K562 (cell line): ENCODE measurements around the gene CHKB. TPM values are rescaled to one million over a fixed set of nuclear protein-coding genes. Genes with fewer than 3 reads are reported as not detected.

Experiments used
- ATAC-seq: fragments of 200-7000 bp; cut with Tn5 transposase; 3 replicates; pipeline ENCODE4 v1.9.1; 2020; ENCODE audit warnings: moderate library complexity
- BruUV-seq: library from RNA; stranded (reverse); fragments of 400-500 nt; replicated peaks from 2 replicates; lab custom pipeline; 2021; lab: Mats Ljungman, UMichigan
- CTCF ChIA-PET: fragments of 300-600 bp; formaldehyde crosslinking; extraction: SDS; loops from one replicate; lab custom pipeline; 2021; ENCODE audit warnings: low intra/inter-chr PET ratio; lab: Yijun Ruan, JAX
- POLR2A ChIA-PET: fragments of 300-600, 350-650 bp; sonication (Branson Sonifier 250); formaldehyde crosslinking; extraction: SDS; loops from one replicate; lab custom pipeline; 2021; ENCODE audit warnings: antibody characterized with exemption, inconsistent platforms; lab: Yijun Ruan, JAX
- DNase-seq, 4 experiments: peaks; one replicate each; pipeline versions ENCODE4 v3.0.0 to v3.0.0-alpha.2; 2011 to 2018; ENCODE audit warnings: low spot score in 3 of 4, mixed read lengths in 3 of 4; ENCODE audit errors: extremely low read depth in 1 of 4
- FAIRE-seq: peaks from 2 replicates; lab custom pipeline; 2011; peaks lifted over from hg19 to GRCh38; lab: Jason Lieb, UNC
- H2AFZ ChIP-seq: 2 replicates; pipeline ENCODE4 v1.6.0; 2011; ENCODE audit warnings: low read depth, low read length, control low read depth, inconsistent platforms
- H3K27ac ChIP-seq: fragments of 200-600 bp; 3 replicates; pipeline ENCODE4 v1.8.0; 2011; ENCODE audit warnings: low read depth, mild to moderate bottlenecking, control low read depth, inconsistent platforms, low read length, moderate library complexity, mixed read lengths; ENCODE audit errors: extremely low read depth
- H3K27me3 ChIP-seq, 2 experiments: fragments of 300-600 bp in 1 of 2; 2 replicates in 1 of 2; 3 replicates in 1 of 2; pipeline versions ENCODE4 v1.6.0 to v1.8.0; 2011; ENCODE audit warnings: inconsistent platforms in 2 of 2, low read length in 2 of 2, mild to moderate bottlenecking in 1 of 2, mixed read lengths in 1 of 2, moderate library complexity in 1 of 2; ENCODE audit not compliant: control insufficient read depth in 2 of 2, insufficient read depth in 2 of 2
- H3K36me3 ChIP-seq: fragments of 300-600 bp; 3 replicates; pipeline ENCODE4 v1.8.0; 2011; ENCODE audit warnings: mild to moderate bottlenecking, low read length, inconsistent platforms; ENCODE audit not compliant: control insufficient read depth, insufficient read depth
- H3K4me1 ChIP-seq, 2 experiments: fragments of 200-600 bp in 1 of 2; replicated peaks in 1 of 2; 2 replicates in 1 of 2; 3 replicates in 1 of 2; pipeline versions ENCODE4 v1.5.1 to v1.8.0; 2011; ENCODE audit warnings: inconsistent platforms in 2 of 2, low read length in 2 of 2, mild to moderate bottlenecking in 1 of 2, mixed read lengths in 1 of 2, moderate library complexity in 1 of 2; ENCODE audit not compliant: control insufficient read depth in 2 of 2, insufficient read depth in 2 of 2
- H3K4me2 ChIP-seq: 2 replicates; pipeline ENCODE4 v1.6.1; 2011; ENCODE audit warnings: low read length, control low read depth, inconsistent platforms, mixed read lengths; ENCODE audit not compliant: insufficient read depth
- H3K4me3 ChIP-seq: fragments of 200-600 bp; sonication (generic), shearing (Covaris generic); 2 replicates; pipeline ENCODE4 v1.5.1; 2016; ENCODE audit warnings: control low read depth, inconsistent platforms
- H3K79me2 ChIP-seq: fragments of 200-600 bp; 3 replicates; pipeline ENCODE4 v1.8.0; 2011; ENCODE audit warnings: low read length, inconsistent platforms; ENCODE audit not compliant: control insufficient read depth, insufficient read depth
- H3K9ac ChIP-seq, 2 experiments: 2 replicates each; pipeline versions ENCODE4 v1.6.0 to v1.6.1; 2011; ENCODE audit warnings: low read depth in 2 of 2, low read length in 2 of 2, control low read depth in 1 of 2, inconsistent platforms in 1 of 2, mild to moderate bottlenecking in 1 of 2, mixed read lengths in 1 of 2; ENCODE audit not compliant: insufficient read depth in 1 of 2
- H3K9me1 ChIP-seq: one replicate; pipeline ENCODE4 v1.6.0; 2011; ENCODE audit warnings: inconsistent platforms, mild to moderate bottlenecking, low read length, moderate library complexity; ENCODE audit not compliant: control insufficient read depth, insufficient read depth
- H3K9me3 ChIP-seq: replicated peaks from 2 replicates; pipeline ENCODE4 v1.5.1; 2011; ENCODE audit warnings: low read depth, low read length, inconsistent platforms; ENCODE audit not compliant: control insufficient read depth, insufficient read depth
- H4K20me1 ChIP-seq: replicated peaks from 2 replicates; pipeline ENCODE4 v1.6.1; 2011; ENCODE audit warnings: low read length, inconsistent platforms, mixed read lengths; ENCODE audit not compliant: control insufficient read depth, insufficient read depth
- ARNT ChIP-seq, 2 experiments: fragments of 450-650 bp; IDR thresholded peaks; 2 replicates each; pipeline ENCODE4 v1.6.1; 2016; ENCODE audit warnings: mild to moderate bottlenecking in 1 of 2
- GABPB2 ChIP-seq: fragments of 250-450 bp; sonication (Bioruptor Pico); conservative IDR thresholded peaks from 2 replicates; pipeline ENCODE4 v1.5.1; 2021; ENCODE audit warnings: mild to moderate bottlenecking
- MED1 ChIP-seq: sonication (generic); formaldehyde crosslinking; IDR thresholded peaks from 2 replicates; pipeline ENCODE4 v1.8.1; 2023; ENCODE audit warnings: missing genetic modification reagents, borderline replicate concordance
- NR1H2 ChIP-seq: sonication (generic); formaldehyde crosslinking; IDR thresholded peaks from 2 replicates; pipeline ENCODE4 v1.4.0; 2020; ENCODE audit warnings: mild to moderate bottlenecking, missing genetic modification reagents
- PATZ1 ChIP-seq: fragments of 250-450 bp; sonication (Bioruptor Pico); IDR thresholded peaks from 2 replicates; pipeline ENCODE4 v1.5.0; 2020; ENCODE audit warnings: mild to moderate bottlenecking, borderline replicate concordance
- RREB1 ChIP-seq: fragments of 250-450 bp; sonication (Bioruptor Pico); IDR thresholded peaks from 2 replicates; pipeline ENCODE4 v1.4.0; 2020
- SRSF9 ChIP-seq: fragments of 200-400 bp; formaldehyde crosslinking; IDR thresholded peaks from 2 replicates; pipeline ENCODE4 v1.6.1; 2017; ENCODE audit warnings: low read depth, low read length, borderline replicate concordance
- ZFX ChIP-seq: sonication (generic); formaldehyde crosslinking; IDR thresholded peaks from 2 replicates; pipeline ENCODE4 v1.8.0; 2022; ENCODE audit warnings: mild to moderate bottlenecking, missing genetic modification reagents, moderate library complexity
- ZKSCAN3 ChIP-seq: fragments of 250-450 bp; sonication (Bioruptor Pico); IDR thresholded peaks from 2 replicates; pipeline ENCODE4 v1.4.0; 2020
- ZNF146 ChIP-seq: IDR thresholded peaks from one replicate; pipeline ENCODE4 v1.6.1; 2018; ENCODE audit warnings: missing compliant biosample characterization; ENCODE audit not compliant: unreplicated experiment
- ZNF24 ChIP-seq: fragments of 450-650 bp; IDR thresholded peaks from 2 replicates; pipeline ENCODE4 v1.6.1; 2016
- ZNF507 ChIP-seq: conservative IDR thresholded peaks from 2 replicates; pipeline ENCODE4 v1.6.1; 2017; ENCODE audit warnings: missing genetic modification characterization, missing compliant biosample characterization
- ZNF785 ChIP-seq: fragments of 250-450 bp; sonication (Bioruptor Pico); IDR thresholded peaks from 2 replicates; pipeline ENCODE4 v1.4.0; 2020; ENCODE audit warnings: mild to moderate bottlenecking
- WGBS: fragments of 100-300 bp; shearing (Covaris generic); methylation state at CpG from one replicate; pipeline ENCODE4 v1.1.6; 2016; ENCODE audit warnings: low coverage, mixed read lengths; ENCODE audit not compliant: insufficient coverage; ENCODE audit errors: missing lambda C conversion rate; 5-methylcytosine and 5-hydroxymethylcytosine counted together
- in situ Hi-C: fragments of 300-500 bp; cut with MboI; formaldehyde crosslinking; loops from 4 replicates; pipeline ENCODE4 v1.15.0; 2018; ENCODE audit warnings: inconsistent platforms, mixed read lengths
- intact Hi-C: fragments of 100-400 bp; cut with micrococcal nuclease; formaldehyde crosslinking; loops from 2 replicates; pipeline ENCODE4 v1.14.2; 2022
- polyA plus RNA-seq, 8 experiments: library from polyadenylated mRNA; depleted of rRNA in 4 of 8; stranded (reverse) in 5 of 8; unstranded in 3 of 8; fragments of >200 nt; fragmentation: Nextera tagmentation in 2 of 8; fragmentation: Illumina TruSeq in 1 of 8; extraction: Ambion mirVana in 2 of 8; extraction: Trizol in 1 of 8; gene quantifications; 2 replicates each; pipeline versions ENCODE4 v1.2.1 to v1.2.3, GENCODE V29; 2011 to 2014; ENCODE audit warnings: inconsistent platforms in 1 of 8, missing spikeins in 1 of 8
- total RNA-seq, 7 experiments: library from RNA; depleted of rRNA in 6 of 7; stranded (reverse); fragments of >200 nt in 6 of 7; fragmentation: Illumina TruSeq in 2 of 7; extraction: Trizol in 2 of 7; gene quantifications; 2 replicates each; pipeline versions ENCODE4 v1.2.1 to v1.2.3, GENCODE V29; 2011 to 2021; ENCODE audit warnings: low replicate concordance in 1 of 7

CHKB gene
- total and polyA plus RNA-seq, 9 of the 15 experiments (the other 6 are each of a cell fraction or from before 2014, with no cell fraction given) = 2.7 to 31.0 (median 11.0) TPM

GRCh38 chr22:50575426-50575941 lies 7.2 kb downstream of the CHKB start:
- H3K79me2 ChIP-seq = no peaks in the 10 kb centered on the region
- no peak overlapping the region for H3K27ac ChIP-seq
- no peak overlapping the region for H3K9ac ChIP-seq
- no peak overlapping the region for H3K4me2 ChIP-seq
- no peak overlapping the region for H2AFZ ChIP-seq
- no peak overlapping the region for H3K4me3 ChIP-seq
- ATAC-seq (no peak), FAIRE-seq (no peak), DNase-seq (no peak)
- no peaks in the 10 kb centered on the region for H3K27me3 ChIP-seq
- no TSS peak for BruUV-seq
- H3K4me1 ChIP-seq = peaks cover 0 to 10% of the 10 kb centered on the region in 2 experiments; a peak in 2 of 5 replicates
- CTCF ChIA-PET = interaction anchor here (0.9 to 3.2 kb wide), 6 partner anchors 45 to 125 kb away, joined by 3 to 51 read pairs (median 3); partner anchors contain the start of gene SCO2
- intact Hi-C loops (no loop called here), in situ Hi-C loops (loop anchor here (5.0 kb wide), 1 partner anchor 37 kb away; no protein-coding TSS in a partner anchor)
- H3K9me1 ChIP-seq = no peaks in the 10 kb centered on the region
- WGBS = 36% methylated on average over 7 of the region's 8 CpGs
- POLR2A ChIA-PET = interaction anchor here (0.9 to 1.5 kb wide), 3 partner anchors 10 to 17 kb away, joined by 3 to 5 read pairs (median 3); partner anchors contain the start of gene SYCE3
- H3K36me3 ChIP-seq = no peaks in the 10 kb centered on the region
- TF ChIP-seq ZFX (CRISPR knock-in tag) (no peak), SRSF9 (no peak), ZNF507 (tag) (no peak), PATZ1 (CRISPR knock-in tag) (no peak), ZNF146 (CRISPR knock-in tag) (no peak), ZNF785 (no peak), GABPB2 (CRISPR knock-in tag) (no peak), RREB1 (CRISPR knock-in tag) (no peak), ARNT (IDR thresholded peaks at IDR 0.05) (no peak), MED1 (CRISPR knock-in tag) (no peak), NR1H2 (CRISPR knock-in tag) (no peak), ZKSCAN3 (CRISPR knock-in tag) (no peak), ZNF24 (no peak)
- no peaks in the 10 kb centered on the region for H4K20me1 ChIP-seq
- no peaks in the 10 kb centered on the region for H3K9me3 ChIP-seq
